Heart left ventricle (tissue), 13 donors: ENCODE results near the gene FARP1.

Experiments used
- CTCF ChIP-seq, 12 donors: fragments of 200-600 bp; sonication (generic) in 4 of 12; IDR thresholded peaks; one replicate each; pipeline versions ENCODE4 v1.5.0 to v1.8.0; 2018 to 2022; ENCODE audit warnings: antibody characterized with exemption in 12 of 12, mild to moderate bottlenecking in 5 of 12
- POLR2A ChIP-seq, 2 donors: fragments of 450-650 bp; IDR thresholded peaks; one replicate each; pipeline ENCODE4 v1.6.1; 2017; ENCODE audit warnings: antibody characterized with exemption in 2 of 2, mild to moderate bottlenecking in 2 of 2, moderate library complexity in 2 of 2
- donor health status: ischemic (EF 13 %, LVEDD 7.1; RV severe dilation, severe dysfunction).
- donor health status: DM: no; HTN: yes; CAD: no.
- donor health status: DM: no; HTN: no; CAD: no.
- donor health status: ischemic (EF 25% LVEDD 6.9; RV normal size, moderate dysfunction).
- donor health status: ischemic (EF 25% LVEDD 5.7; RV mildly dilated, moderate dysfunction).
- donor health status: ischemic (EF 35%, LVEDD 5.7; RV mildly dilated, moderate dysfunction).
- donor health status: nonischemic (EF 11% LVEDD 7.7; RV severe dilation, severe dysfunction).
- donor health status: DM: yes; HTN: yes; CAD: no.
- donor health status: PGD.
- donor health status: ischemic (EF 29% LVEDD 5.4; RV normal size, mild dysfunction).
- donor health status: nonischemic (EF 23%, LVEDD 6.1; RV moderate dilation, normal function).

- TF ChIP-seq CTCF (IDR thresholded peaks at IDR 0.05) = no peak
- no peak for TF ChIP-seq POLR2A (IDR thresholded peaks at IDR 0.05)
Observed at GRCh38 chr13:98299966-98300350, 157.1 kb downstream of the FARP1 start.
